HTR-8/SVneo (cell line): ENCODE measurements around the gene RHO.
"Not testable (repeated sequence)": the region's sequence is repeated elsewhere in the genome, so short reads cannot be mapped to it uniquely, and the experiment has no call there.

Experiments used
- DNase-seq: peaks from one replicate; pipeline ENCODE4 v3.0.0; 2011; ENCODE audit warnings: low spot score, mixed read lengths; ENCODE audit not compliant: insufficient read length
- FAIRE-seq: peaks from 2 replicates; lab custom pipeline; 2011; peaks lifted over from hg19 to GRCh38; lab: Jason Lieb, UNC

Gene RHO

GRCh38 chr3:129528589-129529100 is at the start of gene RHO:
RHO (plus strand) TSS chr3:129528639; CDS start chr3:129528734, 95 bp downstream.
- no peak for DNase-seq
- no peak for FAIRE-seq

GRCh38 chr3:129481225-129481765 is 47.1 kb upstream of the RHO start:
- DNase-seq, FAIRE-seq: not testable (repeated sequence)

DNA sequence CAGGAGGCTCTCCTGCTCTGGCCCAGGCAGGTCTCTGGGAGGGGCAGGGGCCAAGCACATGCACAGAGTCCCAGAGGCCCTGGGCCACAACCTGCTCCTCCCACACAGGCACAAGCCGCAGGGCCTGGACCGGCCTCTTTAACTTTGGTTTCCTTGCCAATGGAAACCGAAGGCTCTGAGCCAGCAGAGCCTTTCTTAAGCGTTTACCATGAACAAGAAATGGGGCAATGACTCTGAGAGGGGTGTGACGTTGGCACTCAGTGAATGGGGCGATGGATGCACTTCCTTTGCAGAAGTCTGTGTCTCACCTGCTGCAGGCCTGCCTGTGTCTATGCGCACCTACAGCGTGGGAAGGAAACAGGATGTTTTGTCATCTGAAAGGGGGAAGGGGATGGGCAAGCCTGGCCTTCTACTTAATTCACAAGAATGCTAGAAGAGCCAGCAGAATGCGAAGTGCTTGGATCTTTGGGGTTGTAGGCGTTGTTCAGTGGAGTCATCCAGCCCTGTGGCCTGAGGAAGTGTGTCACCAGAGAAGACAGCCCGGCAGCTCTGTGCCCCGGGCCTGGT is 46.6 kb upstream of the RHO start:
- no peak for DNase-seq
- no peak for FAIRE-seq

- DNase-seq (no peak), FAIRE-seq (no peak)
Observed at GRCh38 chr3:129482721-129483120, 45.7 kb upstream of the RHO start.

GRCh38 chr3:129483870-129484269 is 44.6 kb upstream of the RHO start:
- FAIRE-seq, result no peak
- DNase-seq, result no peak

DNA sequence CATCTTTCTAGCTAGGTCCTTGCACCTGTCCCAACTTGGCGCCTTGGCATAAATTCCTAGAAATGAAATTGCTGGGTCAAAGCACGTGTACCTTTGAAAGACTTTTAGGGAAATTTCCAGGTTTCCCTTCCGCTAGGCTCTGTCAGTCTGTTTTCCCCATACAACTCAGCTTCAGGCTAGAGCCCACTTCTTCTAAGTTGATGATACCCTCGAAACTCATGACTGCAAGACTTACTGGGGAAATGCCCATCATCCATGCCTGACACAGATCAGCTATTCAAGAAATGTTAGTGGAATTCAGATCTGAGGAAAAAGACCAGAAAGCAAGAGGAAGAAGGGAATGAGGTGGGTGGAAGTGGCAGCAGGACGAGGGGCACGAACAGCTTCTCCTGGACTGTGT is 43.3 kb upstream of the RHO start:
- not testable (repeated sequence) for DNase-seq, FAIRE-seq

DNA sequence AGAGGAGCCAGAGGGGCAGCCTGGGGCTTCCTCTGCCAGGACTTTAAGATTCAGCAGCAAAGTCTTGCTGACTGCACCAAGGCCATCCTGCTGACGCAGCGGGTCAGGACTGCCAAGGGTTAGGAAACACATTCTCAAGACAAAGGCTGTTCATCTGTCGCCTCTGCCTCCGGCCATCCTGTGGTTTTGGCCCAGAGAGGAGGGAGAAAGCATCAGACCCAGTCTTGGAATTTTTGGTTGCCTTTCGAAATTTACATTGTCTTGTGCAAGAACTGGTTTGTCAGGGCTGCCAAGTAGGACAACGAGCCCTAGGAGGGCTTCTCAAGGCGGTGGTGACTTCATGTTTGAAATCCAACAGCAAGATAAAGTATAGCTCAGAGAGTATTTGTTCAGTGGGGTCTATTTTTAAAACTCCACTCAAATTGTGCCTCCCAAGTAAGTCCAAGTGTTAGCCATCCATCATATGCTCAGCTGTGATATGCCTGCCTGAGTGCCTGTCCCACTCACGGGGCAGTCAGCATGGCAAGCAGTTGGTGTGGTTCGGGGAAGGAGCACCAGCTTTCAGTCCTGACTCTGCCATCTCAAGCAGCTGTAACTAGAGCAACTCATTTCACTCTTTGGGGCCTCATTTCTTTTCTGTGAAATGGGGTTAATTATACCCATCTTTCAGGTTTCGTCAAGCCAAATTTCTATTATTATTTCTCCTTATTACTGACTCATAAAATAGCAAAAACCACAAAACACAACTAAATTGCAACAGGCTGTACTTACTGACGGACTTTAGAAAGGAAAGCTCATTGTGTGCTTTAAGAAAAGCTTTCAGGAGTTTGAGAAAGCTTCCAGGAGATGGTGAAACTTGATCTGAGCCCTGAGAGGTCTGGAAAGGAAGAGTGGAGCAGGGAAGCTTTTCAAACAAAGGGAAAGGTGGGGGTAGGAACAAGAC is 42.4 kb upstream of the RHO start:
- no peak for FAIRE-seq
- no peak for DNase-seq

GRCh38 chr3:129486664-129487035 is 41.8 kb upstream of the RHO start:
- no peak for FAIRE-seq

GRCh38 chr3:129487183-129487867 is 41.1 kb upstream of the RHO start:
- FAIRE-seq, result no peak
- DNase-seq, result no peak

More at GRCh38 chr3:129486664-129487035, 41.8 kb upstream of the RHO start:
- DNase-seq, result no peak

DNA sequence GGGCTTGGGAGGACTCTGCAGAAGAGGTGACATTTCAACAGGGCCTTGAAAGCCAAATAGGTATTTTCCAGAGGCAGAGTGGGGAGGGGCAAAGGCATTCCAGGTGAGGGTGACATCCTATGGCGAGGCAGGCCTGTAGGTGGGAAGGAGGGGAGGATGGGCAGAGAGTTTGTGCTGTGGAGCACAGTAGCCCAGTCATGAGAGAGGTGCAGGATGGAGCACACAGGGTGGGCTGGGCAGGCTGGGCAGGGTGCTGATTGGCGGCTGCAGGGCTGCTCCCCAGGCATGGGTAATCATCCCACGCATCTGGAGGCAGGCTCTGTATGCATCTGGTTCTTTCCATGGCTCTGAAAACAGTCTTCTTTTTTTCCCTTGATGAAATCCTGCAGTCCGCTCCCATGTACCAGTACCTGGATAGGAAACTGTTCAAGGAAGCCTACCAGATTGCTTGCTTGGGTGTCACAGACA is 40.5 kb upstream of the RHO start:
- not testable (repeated sequence) for DNase-seq, FAIRE-seq

DNA sequence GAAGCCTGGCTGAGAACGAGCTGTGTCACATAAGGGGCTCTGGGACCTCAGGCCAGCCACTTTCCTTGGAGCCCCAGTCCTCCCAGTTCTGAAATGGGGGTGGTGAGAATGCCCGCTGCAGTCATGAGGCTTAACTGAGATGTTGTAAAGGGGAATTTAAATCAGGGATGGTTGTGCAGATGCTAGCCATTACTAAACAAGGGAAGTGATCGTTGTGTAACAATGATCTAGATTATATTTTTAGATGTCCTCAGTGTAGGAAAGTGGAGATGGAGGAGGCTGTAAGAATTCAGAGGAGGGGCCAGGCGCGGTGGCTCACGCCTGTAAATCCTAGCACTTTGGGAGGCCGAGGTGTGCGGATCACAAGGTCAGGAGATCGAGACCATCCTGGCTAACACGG is 39.2 kb upstream of the RHO start:
- not testable (repeated sequence) for FAIRE-seq

GRCh38 chr3:129490273-129490675 is 38.2 kb upstream of the RHO start:
- FAIRE-seq, result no peak
- peak; percentile 90 for DNase-seq

More for the DNA sequence above, 39.2 kb upstream of the RHO start:
- DNase-seq, result not testable (repeated sequence)

GRCh38 chr3:129491077-129491476 is 37.4 kb upstream of the RHO start:
- FAIRE-seq, DNase-seq: not testable (repeated sequence)

DNA sequence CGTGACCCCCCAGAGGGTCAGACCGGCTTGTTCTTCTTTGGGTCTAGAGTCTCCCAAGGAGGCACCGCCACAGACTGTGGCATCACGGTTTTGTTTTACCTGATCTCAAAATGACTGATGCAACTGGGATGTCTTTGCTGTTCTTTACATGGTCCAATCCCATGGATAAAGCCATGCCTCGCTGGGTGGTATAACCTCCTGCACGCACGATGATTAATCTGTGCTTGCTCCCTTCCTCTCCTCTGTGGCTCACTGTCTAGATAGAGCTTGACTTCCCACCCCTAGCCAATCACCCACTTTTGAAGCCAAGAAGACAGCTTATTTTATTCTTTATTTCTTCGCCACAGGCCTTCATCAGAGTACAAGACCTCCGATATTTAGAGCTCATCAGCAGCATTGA is 36.6 kb upstream of the RHO start:
- DNase-seq, result no peak
- no peak for FAIRE-seq

- no peak for FAIRE-seq
Observed at GRCh38 chr3:129492691-129493090, 35.7 kb upstream of the RHO start.

GRCh38 chr3:129493206-129493605 is 35.2 kb upstream of the RHO start:
- FAIRE-seq, result no peak

More at GRCh38 chr3:129492691-129493090, 35.7 kb upstream of the RHO start:
- no peak for DNase-seq

DNA sequence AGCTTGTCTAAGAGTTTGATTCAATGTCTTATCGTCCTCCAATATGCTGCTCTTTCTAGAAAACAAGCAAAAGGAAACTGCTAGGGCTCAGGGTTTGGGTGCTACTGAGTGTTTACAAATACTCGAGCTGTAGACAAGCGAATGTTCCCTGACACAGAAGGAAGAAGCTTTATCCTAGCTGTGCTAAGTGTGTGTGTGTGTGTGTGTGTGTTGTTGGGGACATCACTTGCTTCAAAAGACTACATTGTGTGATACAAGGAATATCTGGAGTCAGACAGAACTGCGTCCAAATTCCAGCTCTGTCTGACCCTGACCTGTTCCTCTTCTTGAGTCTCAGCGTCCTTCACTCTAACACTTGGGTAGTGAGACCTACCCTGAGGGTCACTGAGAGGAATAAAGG is 33.9 kb upstream of the RHO start:
- DNase-seq, result not testable (repeated sequence)
- FAIRE-seq, result peak; percentile 13

More at GRCh38 chr3:129493206-129493605, 35.2 kb upstream of the RHO start:
- no peak for DNase-seq

- DNase-seq, result not testable (repeated sequence)
- FAIRE-seq, result peak; percentile 78
Observed at GRCh38 chr3:129495006-129495639, 33.3 kb upstream of the RHO start.

DNA sequence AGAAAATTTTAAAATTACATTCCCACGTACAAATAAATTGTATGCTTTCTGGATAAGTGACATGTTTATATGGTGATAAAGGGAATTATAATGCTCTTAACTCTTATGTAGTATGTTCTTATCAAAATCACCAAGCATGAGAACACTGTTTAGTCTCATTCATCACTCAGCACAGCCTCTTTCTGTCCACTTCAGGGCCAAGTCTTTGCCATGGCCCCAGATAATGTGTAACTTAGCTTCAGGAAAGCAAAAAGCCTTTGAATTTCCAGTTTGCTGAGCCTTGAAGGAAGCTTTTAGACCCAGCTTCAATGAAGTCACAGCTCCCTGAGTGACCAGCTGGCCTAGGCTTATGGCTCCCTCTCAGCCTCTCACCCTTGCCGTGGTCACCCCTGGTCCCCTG is 30.6 kb upstream of the RHO start:
- FAIRE-seq, DNase-seq: not testable (repeated sequence)
